ENCODE results near the gene WDPCP. TPM values are rescaled to one million over a fixed set of nuclear protein-coding genes. Genes with fewer than 3 reads are reported as not detected.

The WDPCP gene
- polyA plus RNA-seq, 2 of the 4 experiments (the other 2 are of a cell fraction) = 3.0 to 7.6 TPM

DNA sequence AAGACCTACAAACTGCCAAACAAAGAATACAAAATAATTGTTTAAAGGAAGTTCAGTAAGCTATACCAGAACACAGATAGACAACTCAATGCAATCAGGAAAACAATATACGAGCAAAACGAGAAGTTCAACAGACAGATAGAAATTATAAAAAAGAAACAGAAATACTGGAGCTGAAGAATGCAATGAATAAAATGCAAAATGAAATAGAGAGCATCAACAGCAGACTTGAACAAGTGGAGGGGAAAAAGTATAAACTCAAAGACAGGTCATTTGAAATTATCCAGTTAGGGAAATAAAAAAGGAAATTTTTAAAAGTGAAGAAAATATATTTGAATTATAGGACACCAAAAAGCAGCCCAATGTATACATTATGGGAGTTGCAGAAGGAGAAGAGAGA, 44.1 kb upstream of the WDPCP start (continued):
- TF ChIP-seq, protein P1, sequence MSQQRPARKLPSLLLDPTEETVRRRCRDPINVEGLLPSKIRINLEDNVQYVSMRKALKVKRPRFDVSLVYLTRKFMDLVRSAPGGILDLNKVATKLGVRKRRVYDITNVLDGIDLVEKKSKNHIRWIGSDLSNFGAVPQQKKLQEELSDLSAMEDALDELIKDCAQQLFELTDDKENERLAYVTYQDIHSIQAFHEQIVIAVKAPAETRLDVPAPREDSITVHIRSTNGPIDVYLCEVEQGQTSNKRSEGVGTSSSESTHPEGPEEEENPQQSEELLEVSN (IDR thresholded peaks at IDR 0.05; ENCODE audit: borderline replicate concordance, low read depth) = no peak
- TF ChIP-seq ZFP36 (IDR thresholded peaks at IDR 0.05; ENCODE audit: borderline replicate concordance, partially characterized antibody) (no peak), KDM1A (IDR thresholded peaks at IDR 0.05; ENCODE audit: low read depth) (no peak), HDAC2 (IDR thresholded peaks at IDR 0.05) (no peak)

DNA sequence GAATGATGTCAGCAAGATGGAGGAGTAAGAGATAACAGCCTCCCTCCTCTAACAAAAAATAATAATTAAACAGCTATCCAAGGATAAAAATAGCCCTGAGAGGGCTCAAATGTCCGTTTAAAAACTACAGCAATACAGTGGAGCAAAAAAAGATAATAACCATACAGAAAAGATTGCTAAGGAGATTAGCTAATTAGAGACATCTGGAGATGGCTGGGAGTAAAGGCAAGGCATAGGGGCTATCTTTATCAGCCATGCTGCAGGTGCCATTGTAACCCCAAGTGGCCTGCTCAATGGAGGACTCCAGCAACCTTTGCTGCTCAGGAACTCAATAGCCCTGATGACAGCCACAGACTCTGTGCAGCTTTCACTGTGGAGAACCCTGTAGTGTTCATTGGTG, 43.2 kb upstream of the WDPCP start:
- no peak for ATAC-seq
- H3K4me2 ChIP-seq = no peak overlapping the region
- TF ChIP-seq GATA3 (IDR thresholded peaks at IDR 0.05; ENCODE audit: borderline replicate concordance) (no peak), CEBPB (IDR thresholded peaks at IDR 0.05) (no peak), HEYL (CRISPR knock-in tag; IDR thresholded peaks at IDR 0.05) (no peak), MAFK (IDR thresholded peaks at IDR 0.05; ENCODE audit: partially characterized antibody) (no peak), ZNF302 (CRISPR knock-in tag; IDR thresholded peaks at IDR 0.05) (no peak), FOXS1 (CRISPR knock-in tag; IDR thresholded peaks at IDR 0.05) (no peak), CBX8 (IDR thresholded peaks at IDR 0.05) (no peak), NFE2L2 (conservative IDR thresholded peaks at IDR 0.05; ENCODE audit: low read length) (no peak), EHMT2 (IDR thresholded peaks at IDR 0.05; ENCODE audit: low read depth) (no peak), JUN (IDR thresholded peaks at IDR 0.05) (no peak), FOSB (CRISPR knock-in tag; IDR thresholded peaks at IDR 0.05) (no peak), CHD4 (IDR thresholded peaks at IDR 0.05; ENCODE audit: borderline replicate concordance) (no peak), TFCP2L1 (CRISPR knock-in tag; IDR thresholded peaks at IDR 0.05) (no peak)
- TF ChIP-seq, protein P1 (IDR thresholded peaks at IDR 0.05; ENCODE audit: borderline replicate concordance, low read depth) = no peak
- TF ChIP-seq, protein P2, sequence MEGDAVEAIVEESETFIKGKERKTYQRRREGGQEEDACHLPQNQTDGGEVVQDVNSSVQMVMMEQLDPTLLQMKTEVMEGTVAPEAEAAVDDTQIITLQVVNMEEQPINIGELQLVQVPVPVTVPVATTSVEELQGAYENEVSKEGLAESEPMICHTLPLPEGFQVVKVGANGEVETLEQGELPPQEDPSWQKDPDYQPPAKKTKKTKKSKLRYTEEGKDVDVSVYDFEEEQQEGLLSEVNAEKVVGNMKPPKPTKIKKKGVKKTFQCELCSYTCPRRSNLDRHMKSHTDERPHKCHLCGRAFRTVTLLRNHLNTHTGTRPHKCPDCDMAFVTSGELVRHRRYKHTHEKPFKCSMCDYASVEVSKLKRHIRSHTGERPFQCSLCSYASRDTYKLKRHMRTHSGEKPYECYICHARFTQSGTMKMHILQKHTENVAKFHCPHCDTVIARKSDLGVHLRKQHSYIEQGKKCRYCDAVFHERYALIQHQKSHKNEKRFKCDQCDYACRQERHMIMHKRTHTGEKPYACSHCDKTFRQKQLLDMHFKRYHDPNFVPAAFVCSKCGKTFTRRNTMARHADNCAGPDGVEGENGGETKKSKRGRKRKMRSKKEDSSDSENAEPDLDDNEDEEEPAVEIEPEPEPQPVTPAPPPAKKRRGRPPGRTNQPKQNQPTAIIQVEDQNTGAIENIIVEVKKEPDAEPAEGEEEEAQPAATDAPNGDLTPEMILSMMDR (IDR thresholded peaks at IDR 0.05) = no peak

DNA sequence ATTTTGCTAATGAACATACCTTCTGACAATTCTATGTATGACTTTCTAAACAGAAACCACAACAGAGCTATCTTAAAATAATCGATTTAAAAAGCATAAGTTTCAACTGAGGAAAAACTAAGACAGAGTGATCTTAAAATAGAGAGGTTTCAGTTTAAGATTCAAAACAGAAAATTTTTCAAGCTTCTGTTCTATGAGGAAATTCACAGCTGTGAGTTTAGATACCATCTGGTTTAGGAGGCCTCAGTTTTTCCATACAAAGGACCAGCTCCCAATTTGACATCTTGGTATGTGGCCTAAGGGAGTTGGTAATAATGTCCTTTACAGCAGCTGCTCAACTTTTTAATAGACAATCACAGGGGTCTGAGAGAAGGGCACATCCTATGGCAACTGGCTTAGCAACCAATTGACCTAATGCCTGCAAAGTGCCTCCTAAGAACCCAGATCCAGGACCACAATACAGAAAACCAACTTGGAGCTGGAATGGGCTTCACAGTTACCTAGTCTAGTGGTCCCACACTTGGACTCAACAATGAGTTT, 40.2 kb upstream of the WDPCP start:
- POLR2A ChIA-PET = no interaction called here
- WGBS (ENCODE audit: missing lambda C conversion rate) = 12% methylated on average over 1 of the region's 1 CpG
- H3K4me3 ChIP-seq = no peak overlapping the region
- no peak overlapping the region for H3K4me2 ChIP-seq
- ATAC-seq = no peak
- H3K4me1 ChIP-seq = no peaks in the 10 kb centered on the region
- TF ChIP-seq, protein P1 (IDR thresholded peaks at IDR 0.05; ENCODE audit: borderline replicate concordance, low read depth) = no peak
- TF ChIP-seq POLR2A (IDR thresholded peaks at IDR 0.05; ENCODE audit: low read length) (no peak), ZNF302 (CRISPR knock-in tag; IDR thresholded peaks at IDR 0.05) (no peak), PHF8 (IDR thresholded peaks at IDR 0.05; ENCODE audit: borderline replicate concordance, low read depth) (no peak), CBX8 (IDR thresholded peaks at IDR 0.05) (no peak), EHF (CRISPR knock-in tag; IDR thresholded peaks at IDR 0.05) (no peak), NPAS2 (CRISPR knock-in tag; IDR thresholded peaks at IDR 0.05; ENCODE audit: borderline replicate concordance) (no peak), EP300 (IDR thresholded peaks at IDR 0.05) (no peak), FOSL2 (IDR thresholded peaks at IDR 0.05) (no peak), FOSL2 (CRISPR knock-in tag; IDR thresholded peaks at IDR 0.05) (no peak), CBX2 (IDR thresholded peaks at IDR 0.05; ENCODE audit: borderline replicate concordance, low read depth) (no peak), MAZ (IDR thresholded peaks at IDR 0.05; ENCODE audit: borderline replicate concordance, low read depth, low read length) (no peak), RAD21 (conservative IDR thresholded peaks at IDR 0.05 in 1 of 2, IDR thresholded peaks at IDR 0.05 in 1 of 2) (no peak), NFE2L2 (conservative IDR thresholded peaks at IDR 0.05; ENCODE audit: low read length) (no peak), MAFK (IDR thresholded peaks at IDR 0.05; ENCODE audit: partially characterized antibody) (no peak), ZC3H11A (IDR thresholded peaks at IDR 0.05) (no peak), RARB (CRISPR knock-in tag; IDR thresholded peaks at IDR 0.05) (no peak), KDM1A (IDR thresholded peaks at IDR 0.05; ENCODE audit: low read depth) (no peak), NR3C1 (IDR thresholded peaks at IDR 0.05) (no peak)
- TF ChIP-seq, protein P3, sequence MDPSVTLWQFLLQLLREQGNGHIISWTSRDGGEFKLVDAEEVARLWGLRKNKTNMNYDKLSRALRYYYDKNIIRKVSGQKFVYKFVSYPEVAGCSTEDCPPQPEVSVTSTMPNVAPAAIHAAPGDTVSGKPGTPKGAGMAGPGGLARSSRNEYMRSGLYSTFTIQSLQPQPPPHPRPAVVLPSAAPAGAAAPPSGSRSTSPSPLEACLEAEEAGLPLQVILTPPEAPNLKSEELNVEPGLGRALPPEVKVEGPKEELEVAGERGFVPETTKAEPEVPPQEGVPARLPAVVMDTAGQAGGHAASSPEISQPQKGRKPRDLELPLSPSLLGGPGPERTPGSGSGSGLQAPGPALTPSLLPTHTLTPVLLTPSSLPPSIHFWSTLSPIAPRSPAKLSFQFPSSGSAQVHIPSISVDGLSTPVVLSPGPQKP (IDR thresholded peaks at IDR 0.05; ENCODE audit: low read depth, low read length) = no peak
- CTCF ChIA-PET = interaction anchor here (0.9 to 1.4 kb wide), 2 partner anchors 9 kb away, joined by 3 to 4 read pairs; no protein-coding TSS in a partner anchor
- no peak for DNase-seq (ENCODE audit: low read depth in 1 of 2, low spot score in 1 of 2)
- H3K27ac ChIP-seq = no peak overlapping the region
- no peak for FAIRE-seq
- H3K9me3 ChIP-seq = peaks cover 24% of the 10 kb centered on the region; the same call in 2 of the 3 replicates

More for the DNA sequence above, 43.2 kb upstream of the WDPCP start:
- no peaks in the 10 kb centered on the region for H3K4me1 ChIP-seq
- 2% methylated on average over 1 of the region's 1 CpG for WGBS (ENCODE audit: missing lambda C conversion rate)
- no peak overlapping the region for H3K4me3 ChIP-seq
- ChIA-PET CTCF (no interaction called here), POLR2A (no interaction called here)
- no peak overlapping the region for H3K27ac ChIP-seq
- FAIRE-seq (no peak), DNase-seq (ENCODE audit: low read depth in 1 of 2, low spot score in 1 of 2) (no peak)
- H3K9me3 ChIP-seq = peaks cover 34% of the 10 kb centered on the region; the same call in 2 of the 3 replicates

All from A549 (cell line).